ENCODE results near the gene MAP3K15.

Gene MAP3K15, protein sequence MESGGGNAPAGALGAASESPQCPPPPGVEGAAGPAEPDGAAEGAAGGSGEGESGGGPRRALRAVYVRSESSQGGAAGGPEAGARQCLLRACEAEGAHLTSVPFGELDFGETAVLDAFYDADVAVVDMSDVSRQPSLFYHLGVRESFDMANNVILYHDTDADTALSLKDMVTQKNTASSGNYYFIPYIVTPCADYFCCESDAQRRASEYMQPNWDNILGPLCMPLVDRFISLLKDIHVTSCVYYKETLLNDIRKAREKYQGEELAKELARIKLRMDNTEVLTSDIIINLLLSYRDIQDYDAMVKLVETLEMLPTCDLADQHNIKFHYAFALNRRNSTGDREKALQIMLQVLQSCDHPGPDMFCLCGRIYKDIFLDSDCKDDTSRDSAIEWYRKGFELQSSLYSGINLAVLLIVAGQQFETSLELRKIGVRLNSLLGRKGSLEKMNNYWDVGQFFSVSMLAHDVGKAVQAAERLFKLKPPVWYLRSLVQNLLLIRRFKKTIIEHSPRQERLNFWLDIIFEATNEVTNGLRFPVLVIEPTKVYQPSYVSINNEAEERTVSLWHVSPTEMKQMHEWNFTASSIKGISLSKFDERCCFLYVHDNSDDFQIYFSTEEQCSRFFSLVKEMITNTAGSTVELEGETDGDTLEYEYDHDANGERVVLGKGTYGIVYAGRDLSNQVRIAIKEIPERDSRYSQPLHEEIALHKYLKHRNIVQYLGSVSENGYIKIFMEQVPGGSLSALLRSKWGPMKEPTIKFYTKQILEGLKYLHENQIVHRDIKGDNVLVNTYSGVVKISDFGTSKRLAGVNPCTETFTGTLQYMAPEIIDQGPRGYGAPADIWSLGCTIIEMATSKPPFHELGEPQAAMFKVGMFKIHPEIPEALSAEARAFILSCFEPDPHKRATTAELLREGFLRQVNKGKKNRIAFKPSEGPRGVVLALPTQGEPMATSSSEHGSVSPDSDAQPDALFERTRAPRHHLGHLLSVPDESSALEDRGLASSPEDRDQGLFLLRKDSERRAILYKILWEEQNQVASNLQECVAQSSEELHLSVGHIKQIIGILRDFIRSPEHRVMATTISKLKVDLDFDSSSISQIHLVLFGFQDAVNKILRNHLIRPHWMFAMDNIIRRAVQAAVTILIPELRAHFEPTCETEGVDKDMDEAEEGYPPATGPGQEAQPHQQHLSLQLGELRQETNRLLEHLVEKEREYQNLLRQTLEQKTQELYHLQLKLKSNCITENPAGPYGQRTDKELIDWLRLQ (N-terminal part only)

DNA sequence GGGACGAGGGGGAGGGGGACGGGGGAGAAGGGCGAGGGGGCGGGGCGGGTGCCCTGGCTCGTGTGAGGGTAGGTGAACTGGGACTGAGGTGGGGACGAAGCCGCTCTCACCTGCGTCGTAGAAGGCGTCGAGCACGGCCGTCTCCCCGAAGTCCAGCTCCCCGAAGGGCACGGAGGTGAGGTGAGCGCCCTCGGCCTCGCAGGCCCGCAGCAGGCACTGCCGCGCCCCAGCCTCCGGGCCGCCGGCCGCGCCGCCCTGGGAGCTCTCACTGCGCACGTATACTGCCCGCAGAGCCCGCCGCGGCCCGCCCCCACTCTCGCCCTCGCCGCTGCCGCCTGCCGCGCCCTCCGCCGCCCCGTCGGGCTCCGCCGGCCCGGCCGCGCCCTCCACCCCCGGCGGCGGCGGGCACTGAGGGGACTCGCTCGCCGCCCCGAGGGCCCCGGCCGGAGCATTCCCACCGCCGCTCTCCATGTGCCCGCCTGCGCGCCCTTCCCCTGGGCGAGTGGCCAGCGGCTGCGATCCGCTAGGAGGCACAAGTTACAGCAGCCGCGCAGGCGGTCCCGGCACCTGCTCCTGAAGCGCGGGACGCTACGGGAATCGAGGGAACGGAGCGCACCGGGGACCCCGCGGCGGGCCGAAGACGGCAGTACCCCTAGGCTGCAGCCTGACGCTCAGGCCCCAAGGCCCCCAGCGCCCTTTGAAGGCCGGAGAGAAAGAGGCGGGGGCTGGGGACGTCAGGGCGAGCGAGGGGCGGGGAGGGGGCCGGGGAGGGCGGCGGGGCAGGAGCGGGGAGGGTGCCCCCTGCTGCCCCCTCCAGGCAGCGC is at the start of gene MAP3K15:
Gene MAP3K15, minus strand, starts transcription at position 718 of the 824 bp plus-strand sequence. Its CDS starts 247 bp downstream, at position 471.
- DNase-seq = peak; percentile 2

DNA sequence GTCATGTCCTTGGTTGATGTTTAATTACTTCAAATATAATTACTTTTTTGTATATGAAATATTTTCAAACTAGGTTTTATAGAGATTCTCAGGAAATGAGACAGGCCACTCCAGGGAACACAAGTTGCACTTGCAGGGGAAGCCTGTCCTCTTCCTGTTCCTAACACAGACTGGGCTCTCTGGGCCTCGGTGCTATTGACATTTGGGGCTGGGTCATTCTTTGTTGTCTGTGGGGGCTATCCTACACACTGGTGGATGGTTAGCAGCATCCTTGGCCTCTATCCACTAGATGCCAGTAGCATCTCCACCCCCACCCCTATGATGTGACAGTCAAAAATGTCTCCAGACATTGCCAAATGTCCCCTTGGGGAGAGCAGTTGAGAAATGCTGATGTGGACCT is 49.3 kb upstream of the MAP3K15 start:
- no peak for DNase-seq

DNA sequence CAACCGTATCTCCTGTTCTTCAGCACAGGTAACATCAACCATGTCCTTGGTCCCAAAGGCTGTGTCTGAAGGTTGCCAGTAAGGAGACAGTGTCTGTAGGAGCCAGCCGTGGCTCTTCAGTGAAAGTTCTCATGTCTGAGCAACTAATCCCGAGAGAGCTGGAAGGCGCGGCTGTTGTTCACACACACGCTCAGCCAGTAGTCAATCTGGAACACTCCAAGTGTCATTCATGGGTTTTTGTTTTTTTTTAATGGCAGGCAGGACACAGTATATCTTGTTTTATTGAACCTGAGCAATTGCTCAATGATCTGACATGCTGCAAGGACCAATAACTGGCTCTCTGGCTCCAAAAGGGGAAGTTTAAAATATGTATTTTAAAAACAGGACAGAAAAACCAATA is 48.4 kb upstream of the MAP3K15 start:
- no peak for DNase-seq

DNA sequence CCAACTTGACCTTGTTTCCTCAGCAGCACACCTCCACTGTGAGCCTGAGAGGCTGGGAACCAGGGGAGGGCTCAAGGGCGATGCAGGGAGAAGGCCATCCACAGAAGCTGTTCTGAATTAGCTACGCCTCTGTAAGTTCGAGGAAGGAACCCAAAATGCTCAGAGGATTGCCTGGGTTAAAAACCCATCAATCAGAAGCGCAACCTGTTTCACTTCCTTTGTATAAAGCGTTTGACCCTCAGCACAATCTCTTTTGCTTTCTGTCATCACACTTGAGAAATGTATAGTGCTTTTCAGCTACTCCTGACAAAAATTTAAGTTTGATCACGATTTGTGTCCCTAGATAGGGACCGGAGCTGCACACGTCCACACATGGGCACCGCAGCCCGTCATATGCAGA is 48.0 kb upstream of the MAP3K15 start:
- DNase-seq = no peak

DNA sequence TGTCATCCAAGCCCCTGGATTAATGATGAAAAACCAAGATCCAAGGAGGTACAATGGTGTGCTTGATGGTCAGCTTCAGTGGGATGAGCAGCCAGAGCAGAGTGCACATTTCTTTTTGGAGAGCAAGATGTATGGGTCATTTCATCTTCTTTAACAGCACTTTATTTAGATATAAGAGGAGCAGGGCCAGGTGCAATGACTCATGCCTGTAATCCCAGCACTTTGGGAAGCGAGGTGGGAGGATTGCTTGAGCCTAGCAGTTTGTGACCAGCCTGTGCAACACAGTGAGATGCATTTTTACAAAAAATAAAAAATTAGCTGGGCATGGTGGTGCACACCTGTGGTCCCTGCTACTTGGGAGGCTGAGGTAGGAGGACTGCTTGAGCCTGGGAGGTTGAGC is 45.3 kb upstream of the MAP3K15 start:
- DNase-seq = no peak

DNA sequence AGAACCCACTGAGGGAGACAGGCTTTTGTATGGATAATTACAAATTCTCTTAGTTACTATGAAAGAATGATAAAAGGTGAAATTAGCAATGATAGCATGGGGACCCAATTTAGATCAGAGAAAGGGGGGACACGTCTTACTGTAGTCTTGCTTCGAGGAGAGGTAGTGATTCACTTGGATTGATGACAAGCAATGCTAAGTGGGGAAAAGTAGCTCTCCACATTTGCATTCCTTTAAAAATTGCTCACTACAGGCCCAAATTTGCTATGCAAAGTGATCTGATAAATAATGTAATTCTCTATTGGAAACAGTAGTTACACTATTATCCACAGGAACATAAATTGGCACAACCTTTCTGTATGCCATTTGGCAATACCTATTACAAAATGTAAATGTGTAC is 42.5 kb upstream of the MAP3K15 start:
- no peak for DNase-seq

DNA sequence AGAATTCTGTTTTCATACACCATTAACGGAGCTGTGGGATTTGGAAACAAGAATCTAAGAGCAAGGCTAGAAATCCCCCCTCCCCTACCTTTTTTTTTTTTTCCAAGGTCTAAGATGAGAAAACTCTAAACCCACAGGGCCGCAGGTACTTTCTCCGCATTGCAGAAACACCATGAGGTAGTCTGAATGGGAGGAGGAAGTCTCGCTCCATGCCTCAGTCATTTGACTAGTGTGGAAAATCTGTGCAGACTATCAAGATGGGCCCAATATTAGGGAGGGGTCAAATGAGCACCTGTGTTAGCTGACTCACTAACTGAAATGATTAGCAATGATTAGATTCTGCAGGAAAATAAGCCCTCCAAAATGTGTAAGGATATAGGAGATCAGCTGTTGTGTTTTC is 40.9 kb upstream of the MAP3K15 start:
- no peak for DNase-seq

DNA sequence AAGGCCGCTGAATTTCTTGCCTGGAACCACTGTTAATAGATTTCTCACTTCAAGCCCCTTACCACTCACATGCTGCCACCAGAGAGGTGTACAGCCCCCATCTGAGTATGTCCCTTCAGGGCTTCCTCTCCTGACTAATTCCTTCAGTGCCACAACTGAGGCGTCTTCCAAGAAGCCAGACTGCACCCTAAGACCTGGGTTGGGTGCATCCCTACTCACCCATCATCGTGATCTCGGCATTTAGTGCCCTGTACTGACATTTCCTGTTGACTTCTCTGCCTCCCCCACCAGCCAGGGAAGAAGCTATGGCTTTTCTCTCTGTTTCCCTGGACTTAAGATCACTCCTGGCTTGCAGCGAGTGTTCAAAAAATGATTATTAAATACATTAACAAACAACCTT is 40.4 kb upstream of the MAP3K15 start:
- DNase-seq = no peak

DNA sequence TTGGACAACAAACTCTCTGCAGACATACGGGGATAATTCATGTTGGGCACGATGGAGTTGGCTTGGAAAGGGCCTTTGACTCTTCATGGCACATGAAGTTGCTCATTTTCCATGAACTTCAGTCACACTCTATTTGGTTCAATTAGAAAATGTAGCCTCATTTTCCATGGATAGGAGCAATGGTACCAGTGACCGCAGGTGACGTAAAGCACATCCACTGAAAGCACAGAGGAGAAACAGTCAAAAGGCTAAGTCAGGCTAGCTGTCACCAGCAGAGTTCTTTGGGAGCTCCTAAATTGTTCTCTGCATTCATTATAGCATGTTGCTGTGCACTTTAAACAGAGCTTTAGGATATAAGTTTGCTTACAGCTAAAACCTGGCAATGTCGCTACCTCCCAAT is 39.9 kb upstream of the MAP3K15 start:
- DNase-seq = no peak

DNA sequence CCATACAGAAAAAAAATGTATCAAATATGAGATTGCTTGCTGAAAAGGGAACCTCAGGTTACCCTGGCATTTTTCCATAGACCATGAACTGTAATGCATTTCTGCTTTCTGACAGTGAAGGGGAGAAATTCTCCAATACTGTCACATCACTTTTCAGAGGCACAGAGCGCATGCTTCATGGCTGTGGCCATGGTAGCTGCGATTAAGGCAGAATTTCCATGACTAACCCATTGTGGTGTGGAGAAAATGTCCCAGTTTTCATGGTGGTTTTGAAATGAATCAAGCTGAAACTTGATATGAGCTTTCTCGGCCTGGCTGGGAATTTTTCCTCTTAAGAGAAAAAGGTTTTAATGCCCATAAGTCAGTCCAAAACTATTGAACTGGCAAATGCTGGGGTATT is 39.5 kb upstream of the MAP3K15 start:
- DNase-seq = peak; percentile 11

DNA sequence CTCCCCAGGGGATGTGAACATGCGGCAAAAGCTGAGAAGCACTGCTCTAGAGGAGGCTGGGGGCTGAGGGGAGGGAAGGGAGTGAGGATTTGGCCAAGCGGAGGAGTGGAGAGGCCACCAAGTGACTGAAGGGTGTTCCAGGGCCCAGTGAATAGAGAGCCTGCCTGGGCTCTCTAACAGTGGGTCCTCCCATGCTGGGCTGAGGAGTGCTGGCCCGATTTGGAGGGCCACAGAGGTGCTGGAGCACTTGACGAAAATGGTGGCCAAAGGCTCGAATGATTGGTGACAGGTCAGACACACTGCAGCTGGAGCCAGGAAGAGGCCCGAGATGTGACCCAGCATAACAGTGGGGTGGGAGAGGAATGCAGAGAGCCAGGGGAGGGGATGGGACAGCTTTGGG is 37.5 kb upstream of the MAP3K15 start:
- no peak for DNase-seq

DNA sequence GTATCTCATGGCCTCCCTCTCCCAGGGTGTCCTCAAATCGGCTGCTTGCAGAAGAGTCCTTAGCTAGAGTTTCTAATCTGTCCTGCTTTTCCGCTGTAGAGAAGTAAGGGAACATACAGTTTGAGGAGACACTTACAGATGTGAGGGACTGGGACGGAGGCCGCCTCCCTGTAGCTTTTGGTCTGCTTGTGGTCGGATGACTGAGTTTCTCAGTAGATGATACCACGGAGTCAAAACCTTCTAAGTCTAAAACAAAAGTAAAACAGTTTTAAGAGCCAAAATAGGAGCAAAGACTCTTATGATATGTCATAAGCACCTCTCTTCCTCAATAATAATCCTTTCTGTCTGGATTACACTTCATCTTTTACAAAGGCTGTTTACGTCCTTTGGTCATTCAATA is 34.5 kb upstream of the MAP3K15 start:
- DNase-seq = no peak

DNA sequence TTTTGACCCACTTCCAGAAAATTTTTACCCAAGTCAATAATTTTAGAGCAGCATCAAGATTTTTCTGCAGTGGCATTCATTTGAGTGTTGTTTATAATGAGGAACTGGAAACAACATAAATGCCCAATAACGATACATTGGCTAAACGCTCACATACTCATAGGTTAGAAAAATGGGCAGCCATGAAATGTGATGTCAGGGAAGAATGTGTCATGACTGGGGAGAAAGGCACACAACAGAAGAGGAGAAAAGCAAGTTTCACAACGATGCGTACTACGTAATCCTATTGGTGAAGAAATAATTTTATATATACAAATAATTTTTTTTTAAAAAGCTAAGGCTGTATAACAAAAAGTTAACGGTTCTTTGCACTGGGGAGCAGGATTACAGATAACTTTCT is 33.6 kb upstream of the MAP3K15 start:
- DNase-seq = no peak

DNA sequence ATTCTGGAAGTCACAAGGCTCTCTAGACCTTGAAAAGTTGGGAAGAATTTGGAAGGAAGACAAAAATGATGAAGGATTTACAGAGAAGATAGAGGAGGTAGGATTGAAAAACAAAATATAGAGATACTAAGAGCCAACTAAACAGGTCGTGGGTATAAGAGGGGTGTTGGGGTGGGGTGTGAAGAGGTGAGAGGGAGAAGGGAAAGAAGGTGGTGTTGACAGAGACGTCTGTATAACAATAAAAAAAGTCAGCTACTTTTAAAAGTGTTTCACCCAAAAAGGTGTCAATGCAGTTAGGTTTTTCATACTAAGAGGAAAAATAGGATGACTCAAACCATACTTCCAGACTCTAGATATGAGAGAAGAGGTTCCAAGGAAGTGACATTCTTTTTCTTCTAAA is 33.0 kb upstream of the MAP3K15 start:
- DNase-seq = no peak

DNA sequence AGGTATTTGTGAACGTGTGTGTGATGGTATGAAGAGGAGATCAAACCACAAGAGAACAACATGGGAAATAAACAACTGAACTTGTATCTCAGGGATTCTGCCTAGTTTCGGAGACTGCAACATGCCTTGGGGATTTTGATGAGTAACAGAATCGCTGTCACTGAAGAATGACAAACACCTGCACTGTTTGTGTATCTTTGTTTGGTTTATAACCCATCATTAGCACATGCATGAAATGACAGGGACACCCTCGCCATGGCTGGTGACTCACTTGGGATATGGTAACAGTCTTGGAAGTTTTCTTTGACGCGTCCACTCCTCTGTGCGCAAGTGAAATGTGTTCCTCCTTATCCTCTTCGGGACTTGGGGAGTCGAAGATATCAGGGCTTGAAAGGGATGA is 30.3 kb upstream of the MAP3K15 start:
- DNase-seq = no peak

DNA sequence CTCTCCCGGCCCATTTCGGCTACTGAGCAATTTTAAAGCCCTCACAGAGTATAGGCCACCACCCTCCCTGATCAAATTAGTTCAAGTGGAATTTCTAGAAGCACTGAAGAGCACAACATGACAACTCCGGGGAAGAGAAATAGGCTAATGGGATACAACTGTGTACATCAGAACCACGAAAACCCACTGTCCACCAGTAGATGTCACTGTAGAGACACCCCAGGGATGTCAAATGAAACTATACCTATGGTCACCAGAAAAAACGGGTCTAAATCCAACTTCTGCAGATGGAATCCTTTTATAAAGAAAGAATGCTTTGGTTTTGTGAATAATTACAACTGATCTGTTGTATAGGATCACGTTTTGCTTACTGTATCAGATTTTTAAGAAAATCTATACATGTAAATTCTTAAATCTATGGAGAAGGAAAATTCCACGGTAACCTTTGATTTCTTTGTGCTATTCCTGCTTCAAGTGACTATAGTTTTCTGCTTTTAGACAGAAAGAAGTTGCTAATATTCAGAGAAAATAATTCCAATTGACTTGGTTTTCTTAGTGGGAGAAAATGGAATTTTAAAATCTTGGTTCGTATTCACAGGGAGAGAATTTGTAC is 29.5 kb upstream of the MAP3K15 start:
- peak; percentile 14 for DNase-seq

DNA sequence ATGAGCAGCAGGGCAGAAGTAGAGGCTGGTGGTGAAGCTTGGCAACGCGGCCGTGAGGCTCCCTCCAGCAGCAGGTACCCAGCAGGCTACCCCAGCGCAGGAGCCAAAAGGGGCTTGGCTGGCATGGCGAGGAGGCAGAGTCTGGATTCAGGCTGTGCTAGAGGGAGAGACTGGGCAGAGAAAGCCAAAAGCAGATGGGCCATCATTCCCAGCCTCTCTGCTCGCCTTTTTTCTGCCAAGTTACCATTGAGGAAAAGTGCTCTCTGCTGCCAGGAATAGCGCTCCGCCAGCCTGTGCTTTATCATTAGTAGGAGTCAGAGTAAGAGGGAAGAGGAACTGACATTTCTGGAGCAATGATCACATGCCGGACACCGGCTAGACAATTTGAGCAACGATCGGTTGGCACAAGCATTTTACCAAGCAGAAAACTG is 28.7 kb upstream of the MAP3K15 start:
- DNase-seq = no peak

DNA sequence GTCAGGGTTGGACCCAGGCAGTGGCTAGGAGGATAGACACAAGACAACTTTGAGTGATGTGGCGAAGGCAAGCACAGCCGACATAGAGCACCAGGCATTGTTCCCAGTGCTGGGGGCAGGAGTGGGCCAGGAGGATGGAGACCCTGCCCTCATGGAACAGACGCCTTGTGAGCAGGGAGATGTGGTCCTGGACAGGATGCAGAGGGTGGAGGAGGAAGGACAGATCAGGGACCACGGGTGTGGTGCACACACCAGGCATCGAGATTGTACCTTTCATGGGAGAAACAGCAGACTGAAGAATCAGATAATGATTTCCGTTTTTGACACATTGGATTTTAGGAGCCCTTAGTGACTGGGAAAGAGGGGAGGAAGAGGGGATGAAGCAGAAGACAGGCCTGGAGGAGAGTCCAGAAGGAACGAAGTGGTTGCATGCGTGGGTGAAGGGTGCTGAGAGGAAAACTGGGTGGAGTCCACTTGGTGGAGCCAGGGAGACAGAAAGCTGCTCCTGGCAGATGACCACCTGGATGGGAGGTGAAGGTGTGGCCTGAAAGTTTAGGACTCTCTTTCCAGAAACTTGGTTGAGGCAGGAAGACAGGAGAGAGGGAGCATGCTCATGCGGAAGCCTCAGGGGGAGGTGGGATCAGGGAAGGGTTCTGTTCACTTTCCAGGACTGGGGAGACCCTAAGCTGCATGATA is 27.9 kb upstream of the MAP3K15 start:
- no peak for DNase-seq

DNA sequence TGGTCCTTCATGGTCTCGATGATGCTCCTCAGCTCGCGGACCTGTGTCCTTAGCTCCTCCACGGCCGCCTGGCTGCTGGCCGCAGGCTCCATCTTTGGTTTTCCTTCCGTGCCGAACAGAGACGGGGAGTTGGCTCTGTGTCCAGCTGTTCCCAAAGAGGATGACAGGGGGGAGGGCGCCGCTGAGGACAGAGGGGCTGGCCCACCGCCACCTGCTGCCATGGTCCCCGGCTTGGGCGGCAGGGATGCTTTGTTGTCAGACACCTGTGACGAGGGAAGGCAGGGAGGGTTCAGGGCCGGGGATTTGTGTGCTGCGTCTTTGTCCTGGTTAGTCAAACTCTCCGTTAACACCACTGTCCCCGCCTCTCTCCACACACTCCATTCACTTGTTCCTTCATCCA is 26.6 kb upstream of the MAP3K15 start:
- DNase-seq = no peak

DNA sequence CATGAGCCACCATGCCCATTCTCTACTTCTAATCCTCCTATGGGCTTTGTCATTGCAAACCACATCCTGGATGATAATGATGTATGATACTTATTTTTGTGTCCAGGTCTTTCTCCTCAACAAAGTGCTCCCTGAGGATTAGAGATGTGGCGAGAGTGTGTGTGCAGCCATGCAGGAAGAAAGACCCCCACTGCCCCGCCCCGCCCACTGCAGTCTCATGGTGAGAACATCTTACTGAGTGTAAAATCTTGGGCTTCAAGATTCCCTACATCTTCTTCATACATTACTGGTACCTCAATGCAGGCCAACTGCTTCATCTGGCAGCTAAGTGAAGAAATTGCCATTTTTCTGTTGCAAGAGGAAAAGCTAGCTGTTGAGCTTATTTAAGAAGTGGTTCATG is 25.9 kb upstream of the MAP3K15 start:
- no peak for DNase-seq

DNA sequence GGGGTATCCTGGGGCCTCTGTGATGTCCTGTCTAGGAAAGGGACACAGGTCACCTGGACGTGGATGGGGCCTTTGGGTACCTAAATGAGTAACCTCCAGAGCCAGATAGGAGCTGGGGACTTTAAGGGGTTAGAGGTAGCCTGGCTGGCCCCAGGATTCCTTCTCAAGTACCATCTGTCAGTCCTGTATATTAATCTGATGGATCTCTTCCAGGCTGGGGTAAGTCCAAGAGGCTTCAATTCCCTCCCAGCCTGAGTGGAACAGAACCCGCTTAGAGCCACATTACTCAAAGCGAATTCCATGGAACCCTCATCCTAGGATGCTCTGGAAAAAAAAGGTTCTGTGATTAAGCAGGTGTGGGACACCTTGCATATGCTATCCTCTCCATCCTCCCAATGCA is 24.8 kb upstream of the MAP3K15 start:
- no peak for DNase-seq
